ENCODE results near the gene UPP2.

The UPP2 gene

GRCh38 chr2:158112992-158113391 is 11.3 kb downstream of the UPP2 start:
- DNase-seq = no peak

GRCh38 chr2:158113741-158114295 is 12.1 kb downstream of the UPP2 start:
- DNase-seq = no peak

- no peak for DNase-seq
Measured at GRCh38 chr2:158114516-158114915, 12.8 kb downstream of the UPP2 start.

- no peak for DNase-seq
Measured at GRCh38 chr2:158115202-158115767, 13.6 kb downstream of the UPP2 start.

GRCh38 chr2:158116936-158117335 is 15.3 kb downstream of the UPP2 start:
- DNase-seq = no peak

- no peak for DNase-seq
Measured at GRCh38 chr2:158120102-158120501, 18.4 kb downstream of the UPP2 start.

- no peak for DNase-seq
Measured at GRCh38 chr2:158120664-158121641, 19.3 kb downstream of the UPP2 start.

- no peak for DNase-seq
Measured at GRCh38 chr2:158124896-158125295, 23.2 kb downstream of the UPP2 start.

GRCh38 chr2:158125756-158126498 is 24.3 kb downstream of the UPP2 start:
- no peak for DNase-seq

GRCh38 chr2:158127380-158127804 is 25.7 kb downstream of the UPP2 start:
- peak; percentile 10 for DNase-seq

- no peak for DNase-seq
Measured at GRCh38 chr2:158128168-158128973, 26.7 kb downstream of the UPP2 start.

GRCh38 chr2:158129037-158129436 is 27.4 kb downstream of the UPP2 start:
- no peak for DNase-seq

GRCh38 chr2:158130832-158131473 is 29.3 kb downstream of the UPP2 start:
- no peak for DNase-seq

- no peak for DNase-seq
Measured at GRCh38 chr2:158131483-158131912, 29.8 kb downstream of the UPP2 start.

- DNase-seq = no peak
Measured at GRCh38 chr2:158131919-158132566, 30.4 kb downstream of the UPP2 start.

- DNase-seq = no peak
Measured at GRCh38 chr2:158134055-158134454, 32.4 kb downstream of the UPP2 start.

- DNase-seq = no peak
Measured at GRCh38 chr2:158134655-158135054, 33.0 kb downstream of the UPP2 start.

GRCh38 chr2:158135096-158135495 is 33.4 kb downstream of the UPP2 start:
- no peak for DNase-seq

GRCh38 chr2:158138255-158138654 is 36.6 kb downstream of the UPP2 start:
- no peak for DNase-seq

- DNase-seq = no peak
Measured at GRCh38 chr2:158140201-158140600, 38.5 kb downstream of the UPP2 start.

GRCh38 chr2:158142165-158142564 is 40.5 kb downstream of the UPP2 start:
- no peak for DNase-seq
